Amniotic epithelial cell (primary cell): ENCODE results near the gene NOVA2.

Experiments used
- DNase-seq: peaks from one replicate; pipeline ENCODE4 v3.0.0-alpha.2; 2010; ENCODE audit warnings: low read depth

Gene NOVA2

GRCh38 chr19:45973553-45974338, at the start of gene NOVA2:
TSS of gene NOVA2 (minus strand) at chr19:45973865. CDS start at chr19:45973351, 514 bp downstream.
- peak; percentile 28 for DNase-seq

- no peak for DNase-seq
These were observed 49.7 kb upstream of the NOVA2 start for GRCh38 chr19:46023311-46023779.

- DNase-seq = no peak
These were observed 49.0 kb upstream of the NOVA2 start, which contains the start of gene PGLYRP1 for GRCh38 chr19:46022431-46023310. TSS of gene PGLYRP1 (minus strand) at chr19:46023053. CDS start at chr19:46023021, 32 bp downstream.

GRCh38 chr19:46022061-46022430, 48.4 kb upstream of the NOVA2 start:
- no peak for DNase-seq

- DNase-seq = no peak
These were observed 47.9 kb upstream of the NOVA2 start for GRCh38 chr19:46021531-46022041.

- no peak for DNase-seq
These were observed 47.1 kb upstream of the NOVA2 start for GRCh38 chr19:46020819-46021125.

- no peak for DNase-seq
These were observed 45.6 kb upstream of the NOVA2 start for GRCh38 chr19:46019270-46019669.

GRCh38 chr19:46018729-46019251, 45.1 kb upstream of the NOVA2 start:
- no peak for DNase-seq

- no peak for DNase-seq
These were observed 44.4 kb upstream of the NOVA2 start for GRCh38 chr19:46017874-46018675.

- DNase-seq = no peak
These were observed 43.4 kb upstream of the NOVA2 start for GRCh38 chr19:46017095-46017429.

- DNase-seq = peak; percentile 54
These were observed 42.9 kb upstream of the NOVA2 start for GRCh38 chr19:46016426-46017094.

- no peak for DNase-seq
These were observed 42.2 kb upstream of the NOVA2 start for GRCh38 chr19:46015687-46016425.

- peak; percentile 32 for DNase-seq
These were observed 41.4 kb upstream of the NOVA2 start for GRCh38 chr19:46014941-46015686.

- no peak for DNase-seq
These were observed 40.9 kb upstream of the NOVA2 start for GRCh38 chr19:46014534-46014933.

GRCh38 chr19:46009530-46010510, 36.2 kb upstream of the NOVA2 start:
- peak; percentile 80 for DNase-seq

- no peak for DNase-seq
These were observed 32.7 kb upstream of the NOVA2 start for GRCh38 chr19:46006411-46006810.

GRCh38 chr19:46002678-46003275, 29.1 kb upstream of the NOVA2 start:
- no peak for DNase-seq
